Nephron (organoid): ENCODE measurements around the gene LLGL2.
A peak's percentile ranks its signal among the peaks of the same experiment; 100 is the strongest.
"Not testable (repeated sequence)": the region's sequence is repeated elsewhere in the genome, so short reads cannot be mapped to it uniquely, and the experiment has no call there.

Source experiments
- H3K27ac Mint-ChIP-seq, 3 experiments: 2 replicates each; pipeline ENCODE4 v1.8.0; 2020; ENCODE audit warnings: mixed read lengths in 3 of 3, mild to moderate bottlenecking in 2 of 3, moderate library complexity in 1 of 3
- H3K27me3 Mint-ChIP-seq: 2 replicates; pipeline ENCODE4 v1.8.0; 2021; ENCODE audit warnings: low read depth, mild to moderate bottlenecking, moderate library complexity, mixed read lengths
- H3K36me3 Mint-ChIP-seq: 2 replicates; pipeline ENCODE4 v1.8.0; 2020; ENCODE audit warnings: low read depth, mixed read lengths
- H3K4me1 Mint-ChIP-seq: 2 replicates; pipeline ENCODE4 v1.8.0; 2020; ENCODE audit warnings: mixed read lengths
- H3K4me3 Mint-ChIP-seq, 3 experiments: 2 replicates each; pipeline ENCODE4 v1.8.0; 2020; ENCODE audit warnings: mild to moderate bottlenecking in 3 of 3, mixed read lengths in 3 of 3, moderate library complexity in 2 of 3
- H3K9me3 Mint-ChIP-seq: 2 replicates; pipeline ENCODE4 v1.8.0; 2020; ENCODE audit warnings: mixed read lengths
- TF ChIP-seq, protein P1 (sequence below), 3 experiments: fragments of 200-600 bp; sonication (generic); IDR thresholded peaks; one replicate each; pipeline ENCODE4 v1.5.0; 2021; ENCODE audit warnings: antibody characterized with exemption in 3 of 3; ENCODE audit not compliant: unreplicated experiment in 3 of 3

The LLGL2 gene

DNA sequence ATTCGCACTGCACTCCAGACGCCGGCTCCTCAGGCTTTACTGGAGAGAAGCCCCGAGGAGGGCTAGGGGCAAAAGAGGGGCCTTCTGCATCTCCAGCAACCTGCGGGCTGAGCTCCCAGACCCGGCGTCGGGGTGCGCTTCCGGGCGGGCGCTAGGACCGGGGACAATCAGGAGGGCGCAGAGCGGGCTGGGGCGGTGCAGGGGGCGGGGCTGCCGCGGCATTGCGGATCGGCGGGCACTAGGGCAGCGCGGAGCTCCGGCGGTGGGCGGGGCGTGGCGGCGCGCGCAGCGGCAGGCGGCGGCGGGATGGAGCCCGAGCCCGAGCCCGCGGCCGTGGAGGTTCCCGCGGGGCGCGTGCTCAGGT, 9.3 kb upstream of the LLGL2 start, which contains the start of gene TSEN54:
TSS of gene TSEN54 (plus strand) at position 274 of the 364 bp plus-strand sequence. CDS start at position 307, 33 bp downstream.
- peak within 1 kb of the TSS in 2 of 3 experiments; percentile 9 to 33 for H3K27ac Mint-ChIP-seq
- peaks cover 22% of the 10 kb centered on the region for H3K36me3 Mint-ChIP-seq
- H3K27me3 Mint-ChIP-seq = no peaks in the 10 kb centered on the region
- TF ChIP-seq, protein P1, sequence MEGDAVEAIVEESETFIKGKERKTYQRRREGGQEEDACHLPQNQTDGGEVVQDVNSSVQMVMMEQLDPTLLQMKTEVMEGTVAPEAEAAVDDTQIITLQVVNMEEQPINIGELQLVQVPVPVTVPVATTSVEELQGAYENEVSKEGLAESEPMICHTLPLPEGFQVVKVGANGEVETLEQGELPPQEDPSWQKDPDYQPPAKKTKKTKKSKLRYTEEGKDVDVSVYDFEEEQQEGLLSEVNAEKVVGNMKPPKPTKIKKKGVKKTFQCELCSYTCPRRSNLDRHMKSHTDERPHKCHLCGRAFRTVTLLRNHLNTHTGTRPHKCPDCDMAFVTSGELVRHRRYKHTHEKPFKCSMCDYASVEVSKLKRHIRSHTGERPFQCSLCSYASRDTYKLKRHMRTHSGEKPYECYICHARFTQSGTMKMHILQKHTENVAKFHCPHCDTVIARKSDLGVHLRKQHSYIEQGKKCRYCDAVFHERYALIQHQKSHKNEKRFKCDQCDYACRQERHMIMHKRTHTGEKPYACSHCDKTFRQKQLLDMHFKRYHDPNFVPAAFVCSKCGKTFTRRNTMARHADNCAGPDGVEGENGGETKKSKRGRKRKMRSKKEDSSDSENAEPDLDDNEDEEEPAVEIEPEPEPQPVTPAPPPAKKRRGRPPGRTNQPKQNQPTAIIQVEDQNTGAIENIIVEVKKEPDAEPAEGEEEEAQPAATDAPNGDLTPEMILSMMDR (IDR thresholded peaks at IDR 0.05; ENCODE audit: unreplicated experiment in 3 of 3) = no peak
- H3K4me1 Mint-ChIP-seq = peaks cover 35% of the 10 kb centered on the region
- H3K4me3 Mint-ChIP-seq = peak within 1 kb of the TSS; percentile 88 to 90 (median 89)
- H3K9me3 Mint-ChIP-seq = no peaks in the 10 kb centered on the region

- Mint-ChIP-seq H3K4me1 (peaks cover 30% of the 10 kb centered on the region), H3K27me3 (no peaks in the 10 kb centered on the region)
Observed at GRCh38 chr17:75516619-75517296, 8.7 kb upstream of the LLGL2 start.

GRCh38 chr17:75517297-75517865, 8.1 kb upstream of the LLGL2 start:
- TF ChIP-seq, protein P1 (IDR thresholded peaks at IDR 0.05; ENCODE audit: unreplicated experiment in 3 of 3) = no peak
- no peaks in the 10 kb centered on the region for H3K9me3 Mint-ChIP-seq
- no peaks in the 10 kb centered on the region for H3K27me3 Mint-ChIP-seq
- H3K27ac Mint-ChIP-seq = peak overlapping the region in 2 of 3 experiments; percentile 9 to 33
- H3K4me1 Mint-ChIP-seq = peaks cover 23% of the 10 kb centered on the region
- H3K4me3 Mint-ChIP-seq = peak overlapping the region; percentile 87 to 90 (median 88)
- peaks cover 28% of the 10 kb centered on the region for H3K36me3 Mint-ChIP-seq

More at GRCh38 chr17:75516619-75517296, 8.7 kb upstream of the LLGL2 start:
- H3K4me3 Mint-ChIP-seq = peak overlapping the region; percentile 87 to 90 (median 88)
- H3K9me3 Mint-ChIP-seq = no peaks in the 10 kb centered on the region
- TF ChIP-seq, protein P1 (IDR thresholded peaks at IDR 0.05; ENCODE audit: unreplicated experiment in 3 of 3) = no peak
- peaks cover 22% of the 10 kb centered on the region for H3K36me3 Mint-ChIP-seq
- H3K27ac Mint-ChIP-seq = peak overlapping the region in 2 of 3 experiments; percentile 9 to 33

DNA sequence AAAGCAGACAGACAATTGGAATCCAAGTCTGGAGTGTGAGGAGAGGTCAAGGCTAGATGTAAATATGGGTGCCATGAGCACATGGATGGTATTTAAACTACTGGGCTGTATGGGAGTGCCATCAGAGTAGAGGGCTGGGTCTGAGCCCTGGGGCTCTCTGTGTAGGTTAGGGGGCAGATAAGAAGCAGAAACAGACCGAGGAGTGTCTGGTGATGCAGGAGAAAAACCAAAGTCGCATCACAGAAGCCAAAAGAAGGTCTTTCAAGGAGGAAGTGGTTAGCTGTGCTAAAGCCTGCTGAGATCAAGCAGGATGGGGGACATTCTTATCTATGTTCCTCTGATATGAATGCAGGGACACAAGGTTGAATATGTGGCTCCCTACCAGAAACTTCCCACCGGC, 7.3 kb upstream of the LLGL2 start:
- Mint-ChIP-seq H3K4me3 (peak overlapping the region; percentile 87 to 90 (median 88)), H3K9me3 (no peaks in the 10 kb centered on the region), H3K4me1 (peaks cover 23% of the 10 kb centered on the region), H3K27ac (no peak overlapping the region), H3K27me3 (peaks cover 3% of the 10 kb centered on the region), H3K36me3 (peaks cover 32% of the 10 kb centered on the region)
- TF ChIP-seq, protein P1 (IDR thresholded peaks at IDR 0.05; ENCODE audit: unreplicated experiment in 3 of 3) = no peak

- peaks cover 35% of the 10 kb centered on the region for H3K36me3 Mint-ChIP-seq
- peak overlapping the region; percentile 65 to 90 (median 88) for H3K4me3 Mint-ChIP-seq
- H3K27ac Mint-ChIP-seq = no peak overlapping the region
Observed at GRCh38 chr17:75518983-75519537, 6.4 kb upstream of the LLGL2 start.

GRCh38 chr17:75520413-75520812, 5.1 kb upstream of the LLGL2 start:
- not testable (repeated sequence) for H3K4me3 Mint-ChIP-seq, H3K9me3 Mint-ChIP-seq, H3K27ac Mint-ChIP-seq
- H3K27me3 Mint-ChIP-seq = peaks cover 16% of the 10 kb centered on the region
- H3K4me1 Mint-ChIP-seq = peaks cover 14% of the 10 kb centered on the region
- peaks cover 35% of the 10 kb centered on the region for H3K36me3 Mint-ChIP-seq

More at GRCh38 chr17:75518983-75519537, 6.4 kb upstream of the LLGL2 start:
- TF ChIP-seq, protein P1 (IDR thresholded peaks at IDR 0.05; ENCODE audit: unreplicated experiment in 3 of 3) = no peak
- peaks cover 9% of the 10 kb centered on the region for H3K27me3 Mint-ChIP-seq
- H3K9me3 Mint-ChIP-seq = no peaks in the 10 kb centered on the region
- peaks cover 15% of the 10 kb centered on the region for H3K4me1 Mint-ChIP-seq
